ENCODE data around the gene ZNF500. TPM values are rescaled to one million over a fixed set of nuclear protein-coding genes. Genes with fewer than 3 reads are reported as not detected.

The ZNF500 gene
- total and polyA plus RNA-seq, 2 donors (not counting 1 experiment from before 2014, with no cell fraction given) = 12.0 to 26.5 TPM

GRCh38 chr16:4762205-4762604 lies 4.8 kb downstream of the ZNF500 start:
- H3K4me1 ChIP-seq (ENCODE audit: control insufficient read depth in 2 of 2, insufficient read depth in 2 of 2, low read length in 2 of 2) = peaks cover 7 to 14% of the 10 kb centered on the region in 2 donors
- no peaks in the 10 kb centered on the region for H3K27me3 ChIP-seq (replicated peaks in 1 of 4; ENCODE audit: control extremely low read depth in 1 of 4, control insufficient read depth in 3 of 4, insufficient read depth in 4 of 4, low read length in 3 of 4)
- ChIA-PET CTCF (no interaction called here), POLR2A (no interaction called here)
- no peak overlapping the region for H3K4me2 ChIP-seq (replicated peaks; ENCODE audit: low read depth, low read length, poor library complexity, severe bottlenecking)
- no peak overlapping the region for H2AFZ ChIP-seq (ENCODE audit: insufficient read depth, low read depth, low read length, poor library complexity, severe bottlenecking)
- Mint-ChIP-seq H3K9me3 (ENCODE audit: insufficient read depth) (no peaks in the 10 kb centered on the region), H3K4me1 (peaks cover 13% of the 10 kb centered on the region), H3K27me3 (no peaks in the 10 kb centered on the region), H3K27ac (no peak overlapping the region), H3K4me3 (no peak overlapping the region)
- H3K27ac ChIP-seq (ENCODE audit: low read length in 2 of 2) = no peak overlapping the region
- ATAC-seq (ENCODE audit: low read depth) (no peak), DNase-seq (no peak)
- TF ChIP-seq EZH2 (IDR thresholded peaks at IDR 0.05; ENCODE audit: borderline replicate concordance, insufficient read depth, low read depth, low read length, poor library complexity, severe bottlenecking) (no peak), CTCF (IDR thresholded peaks at IDR 0.05) (no peak)
- no peaks in the 10 kb centered on the region for H4K20me1 ChIP-seq (ENCODE audit: control insufficient read depth, insufficient read depth, low read length, poor library complexity, severe bottlenecking)
- H3K79me2 ChIP-seq (ENCODE audit: control insufficient read depth, insufficient read depth, low read length) = peaks cover 27% of the 10 kb centered on the region
- no peak overlapping the region for H3K4me3 ChIP-seq (ENCODE audit: control extremely low read depth in 1 of 5, extremely low read depth in 1 of 5, insufficient read depth in 1 of 5, low read depth in 2 of 5, low read length in 4 of 5)
- no peak overlapping the region for H3K9ac ChIP-seq (ENCODE audit: low read length)
- WGBS (ENCODE audit: insufficient coverage) = 97% methylated on average over 8 of the region's 9 CpGs
- peaks cover 0 to 48% of the 10 kb centered on the region in 2 experiments for H3K36me3 ChIP-seq (replicated peaks in 1 of 2; ENCODE audit: control extremely low read depth in 1 of 2, control insufficient read depth in 1 of 2, extremely low read depth in 1 of 2, insufficient read depth in 2 of 2, low read length in 1 of 2)
- intact Hi-C loops (cut with micrococcal nuclease) = no loop called here
- no peaks in the 10 kb centered on the region for H3K9me3 ChIP-seq (ENCODE audit: control extremely low read depth in 1 of 3, control insufficient read depth in 2 of 3, insufficient read depth in 1 of 3, low read length in 2 of 3)

DNA sequence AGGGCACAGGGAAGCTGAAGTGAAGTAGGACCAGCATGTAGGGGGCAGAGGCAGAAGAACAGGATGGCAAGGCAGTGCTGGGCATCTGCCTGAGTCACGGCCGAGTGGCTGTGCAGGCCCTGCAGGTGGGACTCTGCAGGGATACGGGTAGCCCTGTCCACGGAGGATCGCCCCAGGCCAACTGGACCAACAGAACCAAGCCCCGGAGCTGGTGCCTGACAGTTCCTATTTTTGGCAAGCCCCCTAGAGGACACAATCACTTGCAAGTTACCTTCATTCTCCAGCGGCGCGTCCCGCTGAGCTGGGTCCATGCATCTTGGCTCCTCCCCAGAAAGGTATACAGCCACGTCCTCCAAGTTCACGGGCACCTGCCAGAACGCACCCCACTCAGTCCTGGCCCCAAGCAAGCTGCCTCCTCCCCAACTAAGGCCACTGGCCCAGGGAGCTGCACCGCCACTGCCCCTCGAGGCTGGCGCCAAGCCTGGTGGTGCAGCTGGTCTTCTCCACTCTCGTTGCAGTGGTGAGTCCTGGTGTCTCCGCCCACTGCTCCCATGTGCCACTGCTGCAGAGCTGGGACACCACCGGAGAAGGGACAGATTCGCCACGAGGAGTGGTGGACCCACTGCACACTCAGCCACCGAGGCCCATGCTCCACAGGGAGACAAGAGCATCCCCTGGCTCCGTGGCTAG lies 6.6 kb downstream of the ZNF500 start:
- Histone ChIP-seq H3K4me3 (ENCODE audit: control extremely low read depth in 1 of 5, extremely low read depth in 1 of 5, insufficient read depth in 1 of 5, low read depth in 2 of 5, low read length in 4 of 5) (no peak overlapping the region), H3K4me1 (ENCODE audit: control insufficient read depth in 2 of 2, insufficient read depth in 2 of 2, low read length in 2 of 2) (no peaks in the 10 kb centered on the region), H3K27ac (ENCODE audit: low read length in 2 of 2) (no peak overlapping the region), H3K9ac (ENCODE audit: low read length) (no peak overlapping the region), H3K27me3 (replicated peaks in 1 of 4; ENCODE audit: control extremely low read depth in 1 of 4, control insufficient read depth in 3 of 4, insufficient read depth in 4 of 4, low read length in 3 of 4) (no peaks in the 10 kb centered on the region), H2AFZ (ENCODE audit: insufficient read depth, low read depth, low read length, poor library complexity, severe bottlenecking) (no peak overlapping the region), H3K4me2 (replicated peaks; ENCODE audit: low read depth, low read length, poor library complexity, severe bottlenecking) (no peak overlapping the region), H3K9me3 (ENCODE audit: control extremely low read depth in 1 of 3, control insufficient read depth in 2 of 3, insufficient read depth in 1 of 3, low read length in 2 of 3) (no peaks in the 10 kb centered on the region), H3K79me2 (ENCODE audit: control insufficient read depth, insufficient read depth, low read length) (peaks cover 15% of the 10 kb centered on the region), H4K20me1 (ENCODE audit: control insufficient read depth, insufficient read depth, low read length, poor library complexity, severe bottlenecking) (no peaks in the 10 kb centered on the region), H3K36me3 (replicated peaks in 1 of 2; ENCODE audit: control extremely low read depth in 1 of 2, control insufficient read depth in 1 of 2, extremely low read depth in 1 of 2, insufficient read depth in 2 of 2, low read length in 1 of 2) (peaks cover 0 to 57% of the 10 kb centered on the region in 2 experiments)
- intact Hi-C loops (cut with micrococcal nuclease) = no loop called here
- H3K9me3 Mint-ChIP-seq (ENCODE audit: insufficient read depth) = no peaks in the 10 kb centered on the region
- H3K4me3 Mint-ChIP-seq = no peak overlapping the region
- DNase-seq (no peak), ATAC-seq (ENCODE audit: low read depth) (no peak)
- ChIA-PET POLR2A (no interaction called here), CTCF (no interaction called here)
- no peak overlapping the region for H3K27ac Mint-ChIP-seq
- no peak for TF ChIP-seq EZH2 (IDR thresholded peaks at IDR 0.05; ENCODE audit: borderline replicate concordance, insufficient read depth, low read depth, low read length, poor library complexity, severe bottlenecking)
- no peak for TF ChIP-seq CTCF (IDR thresholded peaks at IDR 0.05)
- 96% methylated on average over 22 of the region's 23 CpGs for WGBS (ENCODE audit: insufficient coverage)
- H3K27me3 Mint-ChIP-seq = no peaks in the 10 kb centered on the region
- H3K4me1 Mint-ChIP-seq = peaks cover 2% of the 10 kb centered on the region

All from B cell (primary cell).